GM13976 (cell line): ENCODE measurements around the gene GLA.

ENCODE experiments used
- DNase-seq: peaks from one replicate; pipeline ENCODE4 v3.0.0; 2012; ENCODE audit warnings: low spot score
- in situ Hi-C: fragments of 300-500 bp; cut with MboI; formaldehyde crosslinking; loops from one replicate; pipeline ENCODE4 v1.12.0; 2022; ENCODE audit warnings: low sequenced_read_pairs, mixed read lengths, inconsistent platforms; ENCODE audit not compliant: unreplicated experiment
- TF ChIP-seq, protein P1 (sequence below): IDR thresholded peaks from 2 replicates; pipeline ENCODE4 v1.5.1; 2012; ENCODE audit warnings: borderline replicate concordance, mild to moderate bottlenecking; ENCODE audit not compliant: insufficient read depth; ENCODE audit errors: extremely low read depth, missing control alignments, control extremely low read depth

GLA gene

DNA sequence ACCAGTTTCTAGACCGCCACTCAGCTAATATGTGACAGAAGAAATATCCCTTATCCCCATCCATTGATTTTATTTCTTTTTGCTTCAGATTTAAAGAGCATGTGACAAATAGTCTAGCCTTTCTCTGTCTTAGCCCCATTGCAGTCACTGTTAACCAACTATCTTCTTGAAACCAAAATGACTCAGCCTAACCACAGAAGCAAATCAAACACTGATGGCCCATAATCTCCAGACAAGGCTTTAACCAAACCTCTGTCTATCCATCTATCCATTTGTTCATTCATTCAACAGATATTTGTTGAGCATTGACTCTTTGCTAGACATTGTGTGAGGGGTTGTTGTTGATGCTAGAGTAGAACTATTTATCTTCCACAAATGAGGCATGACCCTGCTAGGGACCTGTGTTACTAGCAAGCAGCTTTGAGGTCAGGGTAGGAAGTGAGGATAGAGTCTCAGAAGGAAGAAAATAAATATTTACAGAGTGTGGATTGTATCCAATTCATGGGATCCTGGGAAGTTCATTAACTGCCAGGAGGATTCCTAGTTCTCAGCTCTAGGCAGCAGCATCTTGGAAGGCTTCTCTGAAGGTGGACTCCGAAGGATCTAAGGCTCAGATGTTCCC, 22.8 kb upstream of the GLA start:
- TF ChIP-seq, protein P1, sequence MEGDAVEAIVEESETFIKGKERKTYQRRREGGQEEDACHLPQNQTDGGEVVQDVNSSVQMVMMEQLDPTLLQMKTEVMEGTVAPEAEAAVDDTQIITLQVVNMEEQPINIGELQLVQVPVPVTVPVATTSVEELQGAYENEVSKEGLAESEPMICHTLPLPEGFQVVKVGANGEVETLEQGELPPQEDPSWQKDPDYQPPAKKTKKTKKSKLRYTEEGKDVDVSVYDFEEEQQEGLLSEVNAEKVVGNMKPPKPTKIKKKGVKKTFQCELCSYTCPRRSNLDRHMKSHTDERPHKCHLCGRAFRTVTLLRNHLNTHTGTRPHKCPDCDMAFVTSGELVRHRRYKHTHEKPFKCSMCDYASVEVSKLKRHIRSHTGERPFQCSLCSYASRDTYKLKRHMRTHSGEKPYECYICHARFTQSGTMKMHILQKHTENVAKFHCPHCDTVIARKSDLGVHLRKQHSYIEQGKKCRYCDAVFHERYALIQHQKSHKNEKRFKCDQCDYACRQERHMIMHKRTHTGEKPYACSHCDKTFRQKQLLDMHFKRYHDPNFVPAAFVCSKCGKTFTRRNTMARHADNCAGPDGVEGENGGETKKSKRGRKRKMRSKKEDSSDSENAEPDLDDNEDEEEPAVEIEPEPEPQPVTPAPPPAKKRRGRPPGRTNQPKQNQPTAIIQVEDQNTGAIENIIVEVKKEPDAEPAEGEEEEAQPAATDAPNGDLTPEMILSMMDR: no peak
- in situ Hi-C loops: no loop called here
- DNase-seq: peak; percentile 18

DNA sequence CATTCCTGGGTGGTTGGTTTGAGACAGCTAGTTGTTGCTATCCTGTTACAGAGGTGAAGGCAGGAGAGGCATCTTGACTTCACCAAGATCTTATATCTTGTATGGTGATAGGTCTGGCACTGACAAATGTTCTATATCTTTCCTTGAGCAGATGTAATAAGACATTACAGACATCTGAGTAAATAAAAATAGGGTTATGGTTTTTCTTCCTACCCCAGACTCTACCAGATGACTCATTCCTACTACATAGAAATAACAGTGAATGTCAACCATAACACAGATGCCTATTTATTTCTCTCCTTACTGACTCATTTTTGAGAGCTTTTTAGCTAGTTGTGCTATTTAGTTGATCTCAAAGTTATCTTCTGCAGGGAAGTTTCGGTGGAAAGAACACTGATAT, 22.2 kb upstream of the GLA start:
- TF ChIP-seq, protein P1: no peak
- no peak for DNase-seq
- in situ Hi-C loops: no loop called here

DNA sequence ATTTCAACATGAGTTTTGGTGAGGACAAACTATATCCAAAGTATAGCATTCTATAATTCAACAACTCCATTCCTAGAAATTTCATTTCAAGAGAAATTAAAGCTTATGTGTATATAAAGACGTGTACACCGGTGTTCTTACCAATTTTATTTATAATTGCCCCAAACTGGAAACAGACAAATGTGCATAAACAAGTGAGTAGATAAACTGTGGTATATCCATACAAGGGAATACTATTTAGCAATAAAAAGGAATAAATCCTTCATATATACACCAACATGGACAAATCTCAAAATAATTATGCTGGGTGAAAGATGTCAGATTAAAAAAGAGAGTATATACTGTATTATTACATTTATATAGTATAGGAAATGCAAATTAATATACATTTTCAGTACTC, 20.2 kb upstream of the GLA start:
- TF ChIP-seq, protein P1: no peak
- in situ Hi-C loops: no loop called here
- no peak for DNase-seq

DNA sequence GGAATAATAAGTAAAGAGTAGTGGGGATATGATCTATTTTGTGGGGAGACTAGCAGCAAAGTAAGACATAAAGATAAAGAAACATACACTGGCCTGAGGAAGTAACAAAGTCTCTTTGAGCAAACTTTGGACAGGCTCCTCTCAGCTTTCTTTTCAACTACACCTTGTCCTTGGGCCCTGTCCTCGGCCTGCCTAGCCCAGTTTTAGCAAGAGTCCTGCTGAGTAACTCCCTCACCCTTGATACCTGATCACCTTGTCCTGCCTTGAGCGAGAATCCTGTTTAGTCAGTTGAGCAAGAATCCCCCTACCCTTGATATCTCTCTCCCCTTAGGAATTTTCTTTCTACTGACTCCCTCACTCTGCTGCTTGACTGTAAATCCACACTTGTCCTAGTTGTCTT, 11.8 kb upstream of the GLA start:
- no peak for DNase-seq
- in situ Hi-C loops: loop anchor here (10.0 kb wide), 1 partner anchor 375 kb away; no protein-coding TSS in a partner anchor
- TF ChIP-seq, protein P1: no peak

DNA sequence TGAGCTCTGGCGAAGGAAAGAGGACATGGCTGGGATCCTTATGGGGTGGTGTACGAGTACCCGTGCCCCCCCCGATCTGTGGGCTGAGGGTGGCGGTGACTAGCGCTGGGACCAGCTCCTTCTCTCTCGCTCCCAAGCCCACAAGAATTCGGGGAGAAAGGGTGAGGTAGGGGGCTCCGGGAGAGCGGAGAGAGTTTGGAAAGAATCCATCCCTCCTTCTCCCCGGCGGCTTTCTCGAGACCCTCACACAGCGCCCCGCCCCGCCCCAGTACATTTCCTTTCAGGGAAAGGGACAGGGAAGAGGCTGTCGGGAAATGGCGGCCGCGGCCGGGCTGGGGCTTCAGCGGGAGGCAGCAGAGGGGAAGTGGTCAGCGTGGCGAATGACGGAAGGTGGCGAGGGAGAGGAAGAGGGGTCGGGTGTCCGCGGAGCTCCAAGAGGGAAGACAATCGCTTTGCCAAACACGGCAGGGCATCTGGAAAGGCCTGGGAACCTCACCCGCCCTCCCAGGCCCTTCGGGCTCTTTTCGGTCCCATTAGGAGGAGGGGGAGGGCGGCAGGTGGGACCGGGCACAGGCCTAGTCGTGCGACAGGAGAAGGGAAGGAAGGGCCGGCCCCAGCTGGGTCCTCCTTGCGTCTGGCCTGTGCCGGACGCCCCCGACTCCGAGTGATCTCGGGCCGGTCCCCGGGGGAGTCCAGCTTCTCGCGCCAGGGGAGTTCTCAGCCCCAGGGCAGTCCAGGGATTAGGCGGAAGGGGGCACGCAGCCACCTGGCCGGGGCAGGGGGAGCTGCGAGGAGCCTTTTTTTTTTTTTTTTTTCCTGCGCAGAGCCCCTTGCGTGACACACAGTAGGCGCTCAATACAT, 10.5 kb upstream of the GLA start:
- TF ChIP-seq, protein P1: no peak
- DNase-seq: peak; percentile 47
- in situ Hi-C loops: loop anchor here (10.0 kb wide), 1 partner anchor 377 kb away; no protein-coding TSS in a partner anchor

DNA sequence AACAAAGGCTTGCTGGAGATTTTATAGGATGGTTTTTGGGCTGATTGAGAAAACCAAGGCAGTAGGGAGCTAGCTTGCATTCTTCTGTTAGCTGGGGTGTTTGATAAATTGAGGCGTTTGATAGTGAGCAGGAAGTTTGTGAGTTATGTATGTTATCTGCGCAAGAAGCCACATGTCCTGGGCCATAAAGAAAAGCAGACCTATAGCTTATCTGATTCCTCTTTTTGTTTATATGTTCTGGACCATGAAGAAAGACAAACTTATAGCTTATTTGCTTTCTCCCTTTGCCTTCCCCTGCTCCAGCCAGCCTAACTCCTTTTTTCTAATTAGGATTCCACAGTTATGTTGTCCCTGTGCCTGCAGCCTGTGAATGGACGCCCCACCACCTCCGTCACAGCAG, 9.5 kb upstream of the GLA start:
- TF ChIP-seq, protein P1: no peak
- in situ Hi-C loops: loop anchor here (10.0 kb wide), 1 partner anchor 378 kb away; no protein-coding TSS in a partner anchor
- DNase-seq: no peak
